HepG2 (cell line): ENCODE data around the gene USP30. TPM values are rescaled to one million over a fixed set of nuclear protein-coding genes. Genes with fewer than 3 reads are reported as not detected.
A peak's percentile ranks its signal among the peaks of the same experiment; 100 is the strongest.

Source experiments
- CHCHD3 ChIP-seq: sonication (generic); formaldehyde crosslinking; IDR thresholded peaks from 2 replicates; pipeline ENCODE4 v1.8.0; 2022; ENCODE audit warnings: mild to moderate bottlenecking, missing genetic modification reagents, moderate library complexity
- HES4 ChIP-seq: sonication (generic); formaldehyde crosslinking; IDR thresholded peaks from 2 replicates; pipeline ENCODE4 v1.9.0; 2021; ENCODE audit warnings: mild to moderate bottlenecking, missing genetic modification reagents, borderline replicate concordance
- HNRNPLL ChIP-seq: fragments of 200-400 bp; formaldehyde crosslinking; IDR thresholded peaks from 2 replicates; pipeline ENCODE4 v1.6.1; 2017; ENCODE audit warnings: mild to moderate bottlenecking, low read depth, low read length; ENCODE audit not compliant: poor library complexity, severe bottlenecking
- JUN ChIP-seq: sonication (generic); formaldehyde crosslinking; IDR thresholded peaks from 2 replicates; pipeline ENCODE4 v1.4.0; 2020; ENCODE audit warnings: mild to moderate bottlenecking, missing genetic modification reagents
- KDM4B ChIP-seq: sonication (generic); formaldehyde crosslinking; IDR thresholded peaks from 2 replicates; pipeline ENCODE4 v1.4.0; 2020; ENCODE audit warnings: missing genetic modification reagents
- MAFG ChIP-seq: sonication (generic); formaldehyde crosslinking; IDR thresholded peaks from 2 replicates; pipeline ENCODE4 v1.5.1; 2020; ENCODE audit warnings: mild to moderate bottlenecking, missing genetic modification reagents
- TBL1XR1 ChIP-seq: fragments of 150-350 bp; IDR thresholded peaks from 2 replicates; pipeline ENCODE4 v1.6.1; 2014; ENCODE audit warnings: borderline replicate concordance, low read length; ENCODE audit not compliant: partially characterized antibody
- TMF1 ChIP-seq: sonication (generic); formaldehyde crosslinking; IDR thresholded peaks from 2 replicates; pipeline ENCODE4 v1.8.1; 2022; ENCODE audit warnings: low read depth, missing genetic modification reagents
- ZBTB42 ChIP-seq: sonication (generic); formaldehyde crosslinking; IDR thresholded peaks from 2 replicates; pipeline ENCODE4 v1.5.0; 2020; ENCODE audit warnings: mild to moderate bottlenecking, missing genetic modification reagents
- ZFP62 ChIP-seq: sonication (generic); formaldehyde crosslinking; IDR thresholded peaks from 2 replicates; pipeline ENCODE4 v1.4.0; 2020; ENCODE audit warnings: missing genetic modification reagents
- ZMYM2 ChIP-seq: sonication (generic); formaldehyde crosslinking; IDR thresholded peaks from 2 replicates; pipeline ENCODE4 v1.8.0; 2022; ENCODE audit warnings: mild to moderate bottlenecking, missing genetic modification reagents
- ZNF225 ChIP-seq: sonication (generic); formaldehyde crosslinking; IDR thresholded peaks from 2 replicates; pipeline ENCODE4 v1.4.0; 2020; ENCODE audit warnings: mild to moderate bottlenecking, missing genetic modification reagents
- ZNF326 ChIP-seq: sonication (generic); formaldehyde crosslinking; IDR thresholded peaks from 2 replicates; pipeline ENCODE4 v1.4.0; 2020; ENCODE audit warnings: missing genetic modification reagents, borderline replicate concordance
- ZNF44 ChIP-seq: sonication (generic); formaldehyde crosslinking; IDR thresholded peaks from 2 replicates; pipeline ENCODE4 v1.5.1; 2020; ENCODE audit warnings: mild to moderate bottlenecking, missing genetic modification reagents
- ZNF530 ChIP-seq: sonication (generic); formaldehyde crosslinking; IDR thresholded peaks from 2 replicates; pipeline ENCODE4 v1.5.0; 2020; ENCODE audit warnings: low read depth, mild to moderate bottlenecking, missing genetic modification reagents
- ZNF564 ChIP-seq: sonication (generic); formaldehyde crosslinking; IDR thresholded peaks from 2 replicates; pipeline ENCODE4 v1.8.1; 2023; ENCODE audit warnings: mild to moderate bottlenecking, missing genetic modification reagents
- ZNF720 ChIP-seq: sonication (generic); formaldehyde crosslinking; IDR thresholded peaks from 2 replicates; pipeline ENCODE4 v1.4.0; 2020; ENCODE audit warnings: missing genetic modification reagents
- ZNF761 ChIP-seq: sonication (generic); formaldehyde crosslinking; conservative IDR thresholded peaks from 2 replicates; pipeline ENCODE4 v1.4.0; 2020; ENCODE audit warnings: mild to moderate bottlenecking, missing genetic modification reagents
- ZNF776 ChIP-seq: sonication (generic); formaldehyde crosslinking; IDR thresholded peaks from 2 replicates; pipeline ENCODE4 v1.4.0; 2020; ENCODE audit warnings: mild to moderate bottlenecking, missing genetic modification reagents
- ZNF878 ChIP-seq: sonication (generic); formaldehyde crosslinking; IDR thresholded peaks from 2 replicates; pipeline ENCODE4 v1.8.1; 2023; ENCODE audit warnings: mild to moderate bottlenecking, missing genetic modification reagents, moderate library complexity
- polyA plus RNA-seq, 8 experiments: library from polyadenylated mRNA; depleted of rRNA in 3 of 8; stranded (reverse) in 7 of 8; unstranded in 1 of 8; fragments of >200 nt; fragmentation: Illumina TruSeq in 4 of 8; extraction: Trizol in 4 of 8; gene quantifications; 2 replicates each; pipeline versions ENCODE4 v1.2.1 to v1.2.3, GENCODE V29; 2011 to 2016; ENCODE audit warnings: low read depth in 4 of 8, missing spikeins in 1 of 8, mixed read lengths in 1 of 8; ENCODE audit not compliant: insufficient read depth in 1 of 8
- total RNA-seq, 5 experiments: library from RNA; depleted of rRNA; stranded (reverse); fragments of >200 nt; fragmentation: Illumina TruSeq; extraction: Trizol; gene quantifications; 2 replicates each; pipeline ENCODE4 v1.2.3, GENCODE V29; 2016; ENCODE audit warnings: low read depth in 1 of 5
- TF ChIP-seq, protein P1 (sequence below): sonication (generic); formaldehyde crosslinking; IDR thresholded peaks from 2 replicates; pipeline ENCODE4 v1.4.0; 2020; ENCODE audit warnings: missing genetic modification reagents
- TF ChIP-seq, protein P2 (sequence below): sonication (generic); formaldehyde crosslinking; IDR thresholded peaks from 2 replicates; pipeline ENCODE4 v1.8.0; 2022; ENCODE audit warnings: low read depth, missing genetic modification reagents
- TF ChIP-seq, protein P3 (sequence below): sonication (generic); formaldehyde crosslinking; IDR thresholded peaks from 2 replicates; pipeline ENCODE4 v1.8.0; 2022; ENCODE audit warnings: missing genetic modification reagents, mild to moderate bottlenecking, borderline replicate concordance
- TF ChIP-seq, protein P4 (sequence below): sonication (generic); formaldehyde crosslinking; IDR thresholded peaks from 2 replicates; pipeline ENCODE4 v1.4.0; 2020; ENCODE audit warnings: mild to moderate bottlenecking, missing genetic modification reagents

Gene USP30
- total and polyA plus RNA-seq, 2 of the 13 experiments (the other 11 are each of a cell fraction or from before 2014, with no cell fraction given) = 11.2 to 20.8 TPM

DNA sequence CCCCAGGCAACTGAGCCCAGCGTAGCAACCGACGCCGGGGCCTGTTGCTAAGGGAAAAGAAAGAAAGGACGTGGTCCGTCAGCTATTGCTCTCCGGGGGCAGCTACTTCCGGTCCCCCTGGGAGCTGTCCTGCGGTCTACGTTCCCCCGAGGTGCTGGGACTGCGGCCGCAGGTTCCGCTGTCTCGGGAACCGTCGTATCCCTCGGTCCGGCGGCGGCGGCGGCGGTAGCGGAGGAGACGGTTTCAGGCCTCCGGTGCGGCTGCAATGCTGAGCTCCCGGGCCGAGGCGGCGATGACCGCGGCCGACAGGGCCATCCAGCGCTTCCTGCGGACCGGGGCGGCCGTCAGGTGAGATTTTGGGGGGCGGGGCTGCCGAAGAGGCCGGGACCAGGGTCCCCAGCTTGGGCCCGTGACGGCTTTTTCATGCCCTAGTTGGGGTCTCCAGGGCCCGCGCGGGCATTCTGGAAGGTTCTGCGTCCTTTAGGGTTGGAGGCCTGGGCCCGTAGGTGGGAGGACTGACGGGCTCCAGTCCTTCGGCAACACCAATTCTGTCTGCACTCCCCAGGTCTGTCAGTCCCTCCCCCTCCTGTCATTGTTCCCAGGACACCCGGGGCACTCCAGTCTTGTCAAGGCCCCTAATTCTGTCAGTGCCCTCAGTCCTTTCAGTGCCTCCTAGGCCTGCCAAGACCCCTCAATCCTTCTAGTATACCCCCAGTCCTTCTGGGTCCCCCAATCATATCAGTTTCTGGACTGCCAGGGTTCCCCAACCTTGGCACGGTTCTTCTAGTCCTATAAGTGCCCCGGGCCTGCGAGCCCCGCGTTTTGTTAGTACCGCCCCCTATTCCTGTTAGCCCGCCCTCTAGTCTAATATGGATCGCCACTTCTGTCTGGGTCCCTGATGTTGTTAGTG lies at the start of gene USP30 (continued):
- peak; percentile 70; the same call in 1 of the 2 replicates for TF ChIP-seq ZNF878 (CRISPR knock-in tag)
- TF ChIP-seq MAFG (CRISPR knock-in tag) = no peak
- peak; percentile 89 for TF ChIP-seq HNRNPLL
- TF ChIP-seq ZFP62 (CRISPR knock-in tag) = no peak
- TF ChIP-seq TMF1 = no peak
- TF ChIP-seq, protein P1, sequence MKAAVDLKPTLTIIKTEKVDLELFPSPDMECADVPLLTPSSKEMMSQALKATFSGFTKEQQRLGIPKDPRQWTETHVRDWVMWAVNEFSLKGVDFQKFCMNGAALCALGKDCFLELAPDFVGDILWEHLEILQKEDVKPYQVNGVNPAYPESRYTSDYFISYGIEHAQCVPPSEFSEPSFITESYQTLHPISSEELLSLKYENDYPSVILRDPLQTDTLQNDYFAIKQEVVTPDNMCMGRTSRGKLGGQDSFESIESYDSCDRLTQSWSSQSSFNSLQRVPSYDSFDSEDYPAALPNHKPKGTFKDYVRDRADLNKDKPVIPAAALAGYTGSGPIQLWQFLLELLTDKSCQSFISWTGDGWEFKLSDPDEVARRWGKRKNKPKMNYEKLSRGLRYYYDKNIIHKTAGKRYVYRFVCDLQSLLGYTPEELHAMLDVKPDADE = no peak
- TF ChIP-seq CHCHD3 (CRISPR knock-in tag) = no peak
- peak; percentile 66; the same call in 1 of the 2 replicates for TF ChIP-seq ZNF564 (CRISPR knock-in tag)
- TF ChIP-seq TBL1XR1 = peak; percentile 82
- 0 out of 2 replicates have a peak, but pooled peaks have one; percentile 30 for TF ChIP-seq JUN (CRISPR knock-in tag)
- no peak for TF ChIP-seq ZNF530 (CRISPR knock-in tag)
- no peak for TF ChIP-seq ZNF776 (CRISPR knock-in tag)
- TF ChIP-seq ZNF225 (CRISPR knock-in tag) = peak; percentile 87
- TF ChIP-seq, protein P2, sequence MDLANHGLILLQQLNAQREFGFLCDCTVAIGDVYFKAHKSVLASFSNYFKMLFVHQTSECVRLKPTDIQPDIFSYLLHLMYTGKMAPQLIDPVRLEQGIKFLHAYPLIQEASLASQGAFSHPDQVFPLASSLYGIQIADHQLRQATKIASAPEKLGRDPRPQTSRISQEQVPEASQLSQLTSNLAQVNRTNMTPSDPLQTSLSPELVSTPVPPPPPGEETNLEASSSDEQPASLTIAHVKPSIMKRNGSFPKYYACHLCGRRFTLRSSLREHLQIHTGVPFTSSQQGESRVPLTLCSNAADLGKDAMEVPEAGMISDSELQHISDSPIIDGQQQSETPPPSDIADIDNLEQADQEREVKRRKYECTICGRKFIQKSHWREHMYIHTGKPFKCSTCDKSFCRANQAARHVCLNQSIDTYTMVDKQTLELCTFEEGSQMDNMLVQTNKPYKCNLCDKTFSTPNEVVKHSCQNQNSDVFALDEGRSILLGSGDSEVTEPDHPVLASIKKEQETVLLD (CRISPR knock-in tag) = peak; percentile 92
- TF ChIP-seq, protein P3, sequence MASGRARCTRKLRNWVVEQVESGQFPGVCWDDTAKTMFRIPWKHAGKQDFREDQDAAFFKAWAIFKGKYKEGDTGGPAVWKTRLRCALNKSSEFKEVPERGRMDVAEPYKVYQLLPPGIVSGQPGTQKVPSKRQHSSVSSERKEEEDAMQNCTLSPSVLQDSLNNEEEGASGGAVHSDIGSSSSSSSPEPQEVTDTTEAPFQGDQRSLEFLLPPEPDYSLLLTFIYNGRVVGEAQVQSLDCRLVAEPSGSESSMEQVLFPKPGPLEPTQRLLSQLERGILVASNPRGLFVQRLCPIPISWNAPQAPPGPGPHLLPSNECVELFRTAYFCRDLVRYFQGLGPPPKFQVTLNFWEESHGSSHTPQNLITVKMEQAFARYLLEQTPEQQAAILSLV = no peak; the same call in 1 of the 2 replicates
- TF ChIP-seq ZNF326 (CRISPR knock-in tag) = no peak
- TF ChIP-seq HES4 (CRISPR knock-in tag) = no peak; the same call in 1 of the 2 replicates
- TF ChIP-seq ZMYM2 = no peak
- TF ChIP-seq KDM4B (CRISPR knock-in tag) = peak; percentile 88
- no peak for TF ChIP-seq ZNF720 (CRISPR knock-in tag)
- 0 out of 2 replicates have a peak, but pooled peaks have one; percentile 64 for TF ChIP-seq ZNF761 (CRISPR knock-in tag)
- TF ChIP-seq ZBTB42 = no peak
- TF ChIP-seq, protein P4, sequence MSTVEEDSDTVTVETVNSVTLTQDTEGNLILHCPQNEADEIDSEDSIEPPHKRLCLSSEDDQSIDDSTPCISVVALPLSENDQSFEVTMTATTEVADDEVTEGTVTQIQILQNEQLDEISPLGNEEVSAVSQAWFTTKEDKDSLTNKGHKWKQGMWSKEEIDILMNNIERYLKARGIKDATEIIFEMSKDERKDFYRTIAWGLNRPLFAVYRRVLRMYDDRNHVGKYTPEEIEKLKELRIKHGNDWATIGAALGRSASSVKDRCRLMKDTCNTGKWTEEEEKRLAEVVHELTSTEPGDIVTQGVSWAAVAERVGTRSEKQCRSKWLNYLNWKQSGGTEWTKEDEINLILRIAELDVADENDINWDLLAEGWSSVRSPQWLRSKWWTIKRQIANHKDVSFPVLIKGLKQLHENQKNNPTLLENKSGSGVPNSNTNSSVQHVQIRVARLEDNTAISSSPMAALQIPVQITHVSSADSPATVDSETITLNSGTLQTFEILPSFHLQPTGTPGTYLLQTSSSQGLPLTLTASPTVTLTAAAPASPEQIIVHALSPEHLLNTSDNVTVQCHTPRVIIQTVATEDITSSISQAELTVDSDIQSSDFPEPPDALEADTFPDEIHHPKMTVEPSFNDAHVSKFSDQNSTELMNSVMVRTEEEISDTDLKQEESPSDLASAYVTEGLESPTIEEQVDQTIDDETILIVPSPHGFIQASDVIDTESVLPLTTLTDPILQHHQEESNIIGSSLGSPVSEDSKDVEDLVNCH = 0 out of 2 replicates have a peak, but pooled peaks have one; percentile 43
- peak; percentile 95; the same call in 1 of the 2 replicates for TF ChIP-seq ZNF44
